Measurements from ENCODE around the gene ZNF805. TPM values are rescaled to one million over a fixed set of nuclear protein-coding genes. Genes with fewer than 3 reads are reported as not detected.
A peak's percentile ranks its signal among the peaks of the same experiment; 100 is the strongest.

Gene ZNF805
- total and polyA plus RNA-seq, 2 of the 13 experiments (the other 11 are each of a cell fraction or from before 2014, with no cell fraction given), result 5.1 to 12.8 TPM

GRCh38 chr19:57280165-57280961 lies 39.9 kb downstream of the ZNF805 start, which contains the start of gene ZNF460 (continued):
- TF ChIP-seq ZNF547 (CRISPR knock-in tag; IDR thresholded peaks at IDR 0.05), result peak; percentile 75; the same call in 1 of the 2 replicates
- TF ChIP-seq MAF1 (CRISPR knock-in tag; IDR thresholded peaks at IDR 0.05; ENCODE audit: borderline replicate concordance), result peak; percentile 4; the same call in 1 of the 2 replicates
- TF ChIP-seq ELF4 (CRISPR knock-in tag; IDR thresholded peaks at IDR 0.05; ENCODE audit: borderline replicate concordance), result peak; percentile 83; the same call in 1 of the 2 replicates
- TF ChIP-seq GMEB1 (CRISPR knock-in tag; IDR thresholded peaks at IDR 0.05; ENCODE audit: borderline replicate concordance), result peak; percentile 96
- no peak for TF ChIP-seq ZNF737 (CRISPR knock-in tag; IDR thresholded peaks at IDR 0.05; ENCODE audit: borderline replicate concordance)
- 0 out of 2 replicates have a peak, but pooled peaks have one; percentile 63 for TF ChIP-seq FOXO4 (CRISPR knock-in tag; conservative IDR thresholded peaks at IDR 0.05)
- TF ChIP-seq HMG20A (CRISPR knock-in tag; IDR thresholded peaks at IDR 0.05; ENCODE audit: borderline replicate concordance), result no peak
- peak; percentile 97 for TF ChIP-seq GABPB1 (CRISPR knock-in tag; IDR thresholded peaks at IDR 0.05)
- TF ChIP-seq CSRNP1 (CRISPR knock-in tag; IDR thresholded peaks at IDR 0.05), result no peak; the same call in 1 of the 2 replicates
- TF ChIP-seq ARNTL (CRISPR knock-in tag; IDR thresholded peaks at IDR 0.05), result no peak; the same call in 1 of the 2 replicates
- peak; percentile 21; the same call in 1 of the 2 replicates for TF ChIP-seq MXD4 (CRISPR knock-in tag; IDR thresholded peaks at IDR 0.05)
- peak; percentile 13 for TF ChIP-seq SKI (IDR thresholded peaks at IDR 0.05; ENCODE audit: partially characterized antibody)
- TF ChIP-seq EP300 (IDR thresholded peaks at IDR 0.05; ENCODE audit: low read depth in 2 of 2, low read length in 2 of 2), result 0 out of 4 replicates have a peak, but pooled peaks of 1 of the 2 experiments have one; percentile 19
- TF ChIP-seq EP300 (CRISPR knock-in tag; IDR thresholded peaks at IDR 0.05; ENCODE audit: borderline replicate concordance), result no peak
- TF ChIP-seq ATAD3A (CRISPR knock-in tag; IDR thresholded peaks at IDR 0.05), result no peak
- 0 out of 2 replicates have a peak, but pooled peaks have one; percentile 6 for TF ChIP-seq MAFF (IDR thresholded peaks at IDR 0.05; ENCODE audit: low read depth, low read length)
- TF ChIP-seq ZNF3 (CRISPR knock-in tag; IDR thresholded peaks at IDR 0.05), result peak; percentile 73; the same call in 1 of the 2 replicates
- TF ChIP-seq PAX8 (CRISPR knock-in tag; IDR thresholded peaks at IDR 0.05; ENCODE audit: borderline replicate concordance), result no peak; the same call in 1 of the 2 replicates
- TF ChIP-seq GZF1 (CRISPR knock-in tag; IDR thresholded peaks at IDR 0.05), result peak; percentile 78
- peak; percentile 70 for TF ChIP-seq TEAD3 (CRISPR knock-in tag; optimal IDR thresholded peaks at IDR 0.05; ENCODE audit: borderline replicate concordance)
- peak; percentile 96 for TF ChIP-seq ZNF335 (CRISPR knock-in tag; IDR thresholded peaks at IDR 0.05)
- TF ChIP-seq ZNF563 (CRISPR knock-in tag; IDR thresholded peaks at IDR 0.05), result peak; percentile 93
- TF ChIP-seq CBX2 (IDR thresholded peaks at IDR 0.05; ENCODE audit: low read depth, low read length), result no peak
- TF ChIP-seq CBX2 (CRISPR knock-in tag; IDR thresholded peaks at IDR 0.05; ENCODE audit: low read depth), result no peak
- TF ChIP-seq SATB2 (CRISPR knock-in tag; IDR thresholded peaks at IDR 0.05), result no peak
- peak; percentile 40; the same call in 1 of the 2 replicates for TF ChIP-seq ZNF317 (CRISPR knock-in tag; IDR thresholded peaks at IDR 0.05)
- TF ChIP-seq ZNF776 (CRISPR knock-in tag; IDR thresholded peaks at IDR 0.05), result no peak

Measured in HepG2 (cell line).